Sigmoid colon (tissue), 4 donors: Measurements from ENCODE around the gene ZXDC.

Experiments
- EP300 ChIP-seq, 4 donors: sonication (generic); formaldehyde crosslinking; IDR thresholded peaks; one replicate each; pipeline ENCODE4 v1.6.1; 2017; ENCODE audit warnings: antibody characterized with exemption in 4 of 4
- POLR2AphosphoS5 ChIP-seq, 4 donors: sonication (generic); formaldehyde crosslinking; IDR thresholded peaks; one replicate each; pipeline ENCODE4 v1.6.1; 2017; ENCODE audit warnings: antibody characterized with exemption in 4 of 4
- TF ChIP-seq, protein P1 (sequence below), 4 experiments: fragments of 450-650 bp in 3 of 4; fragments of 200-600 bp in 1 of 4; IDR thresholded peaks; one replicate each; pipeline ENCODE4 v1.5.1; 2016 to 2019; ENCODE audit warnings: antibody characterized with exemption in 4 of 4, mild to moderate bottlenecking in 3 of 4, moderate library complexity in 2 of 4

DNA sequence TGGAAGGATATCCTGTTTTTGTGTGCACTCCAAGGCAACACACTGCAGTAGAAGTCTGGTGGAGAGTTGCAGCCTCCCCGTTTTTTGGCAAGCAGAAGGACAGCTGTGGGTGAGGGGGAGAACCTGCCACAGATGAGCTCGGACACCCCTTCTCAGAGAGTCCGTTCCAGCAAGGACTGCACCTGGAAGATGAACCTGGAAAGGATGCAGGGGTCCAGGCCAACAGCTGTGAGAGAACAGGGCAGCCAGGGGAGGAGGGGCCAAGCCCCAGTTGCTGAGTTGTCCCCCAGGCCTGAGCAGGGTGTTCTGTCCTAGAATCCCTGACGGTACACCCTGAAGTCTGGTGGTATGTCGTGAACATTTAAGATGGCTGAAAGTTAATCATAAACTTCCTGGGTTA, 30.2 kb downstream of the ZXDC start:
- TF ChIP-seq, protein P1, sequence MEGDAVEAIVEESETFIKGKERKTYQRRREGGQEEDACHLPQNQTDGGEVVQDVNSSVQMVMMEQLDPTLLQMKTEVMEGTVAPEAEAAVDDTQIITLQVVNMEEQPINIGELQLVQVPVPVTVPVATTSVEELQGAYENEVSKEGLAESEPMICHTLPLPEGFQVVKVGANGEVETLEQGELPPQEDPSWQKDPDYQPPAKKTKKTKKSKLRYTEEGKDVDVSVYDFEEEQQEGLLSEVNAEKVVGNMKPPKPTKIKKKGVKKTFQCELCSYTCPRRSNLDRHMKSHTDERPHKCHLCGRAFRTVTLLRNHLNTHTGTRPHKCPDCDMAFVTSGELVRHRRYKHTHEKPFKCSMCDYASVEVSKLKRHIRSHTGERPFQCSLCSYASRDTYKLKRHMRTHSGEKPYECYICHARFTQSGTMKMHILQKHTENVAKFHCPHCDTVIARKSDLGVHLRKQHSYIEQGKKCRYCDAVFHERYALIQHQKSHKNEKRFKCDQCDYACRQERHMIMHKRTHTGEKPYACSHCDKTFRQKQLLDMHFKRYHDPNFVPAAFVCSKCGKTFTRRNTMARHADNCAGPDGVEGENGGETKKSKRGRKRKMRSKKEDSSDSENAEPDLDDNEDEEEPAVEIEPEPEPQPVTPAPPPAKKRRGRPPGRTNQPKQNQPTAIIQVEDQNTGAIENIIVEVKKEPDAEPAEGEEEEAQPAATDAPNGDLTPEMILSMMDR (IDR thresholded peaks at IDR 0.05): no peak
- no peak for TF ChIP-seq POLR2AphosphoS5 (IDR thresholded peaks at IDR 0.05)
- TF ChIP-seq EP300 (IDR thresholded peaks at IDR 0.05): no peak
